NB4 (cell line): ENCODE measurements around the gene PCDH12.

Source experiments
- CTCF ChIP-seq: IDR thresholded peaks from one replicate; pipeline ENCODE4 v1.5.1; 2012; ENCODE audit warnings: low read depth, low read length
- MAX ChIP-seq: IDR thresholded peaks from 2 replicates; pipeline ENCODE4 v1.6.1; 2011; ENCODE audit warnings: low read depth, low read length
- MYC ChIP-seq: IDR thresholded peaks from 2 replicates; pipeline ENCODE4 v1.6.1; 2011; ENCODE audit warnings: low read depth, low read length
- POLR2A ChIP-seq: IDR thresholded peaks from 2 replicates; pipeline ENCODE4 v1.6.1; 2011; ENCODE audit warnings: mild to moderate bottlenecking; ENCODE audit not compliant: insufficient read length; ENCODE audit errors: extremely low read depth

GRCh38 chr5:142006363-142007236 lies 48.6 kb upstream of the PCDH12 start:
- TF ChIP-seq POLR2A = no peak
- no peak for TF ChIP-seq CTCF
- no peak for TF ChIP-seq MAX
- TF ChIP-seq MYC = no peak
